ENCODE results near the gene TXNDC15.
A peak's percentile ranks its signal among the peaks of the same experiment; 100 is the strongest.
"Not testable (repeated sequence)": the region's sequence is repeated elsewhere in the genome, so short reads cannot be mapped to it uniquely, and the experiment has no call there.

TXNDC15 gene

DNA sequence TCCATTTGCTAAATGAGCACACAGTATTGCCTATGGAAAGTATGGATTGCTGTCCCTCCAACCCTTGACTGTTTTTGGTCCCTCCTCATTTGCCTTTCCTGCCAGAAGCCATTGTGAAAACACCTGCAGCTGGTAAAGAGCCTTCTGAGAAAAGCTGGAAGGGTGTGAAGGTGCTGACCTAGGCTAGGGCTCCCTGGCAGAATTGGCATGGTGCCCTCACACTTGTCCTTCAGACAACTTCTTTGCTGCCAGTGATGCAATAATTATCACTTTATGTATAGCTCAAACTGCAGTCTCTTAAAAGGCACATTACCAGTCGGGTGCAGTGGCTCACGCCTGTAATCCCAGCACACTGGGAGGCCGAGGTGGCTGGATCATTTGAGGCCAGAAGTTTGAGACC is 4.2 kb downstream of the TXNDC15 start:
- DNase-seq (ENCODE audit: low read depth) = no peak

- no peak for DNase-seq (ENCODE audit: low read depth)
These were observed 5.3 kb downstream of the TXNDC15 start for GRCh38 chr5:134879456-134879855.

DNA sequence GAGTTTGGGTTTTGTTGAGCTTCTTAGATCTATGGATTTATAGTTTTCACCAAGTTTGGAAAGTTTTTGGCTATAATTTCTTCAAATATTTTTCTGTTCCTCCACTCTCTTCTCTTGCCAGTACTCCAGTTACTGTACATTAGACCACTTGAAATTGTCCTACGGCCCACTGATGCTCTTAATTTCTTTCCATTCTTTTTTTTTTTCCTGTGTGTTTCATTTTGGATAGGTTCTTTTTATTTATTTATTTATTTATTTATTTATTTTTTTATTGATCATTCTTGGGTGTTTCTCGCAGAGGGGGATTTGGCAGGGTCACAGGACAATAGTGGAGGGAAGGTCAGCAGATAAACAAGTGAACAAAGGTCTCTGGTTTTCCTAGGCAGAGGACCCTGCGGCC is 6.8 kb downstream of the TXNDC15 start:
- DNase-seq (ENCODE audit: low read depth) = not testable (repeated sequence)

GRCh38 chr5:134881711-134882110 is 7.5 kb downstream of the TXNDC15 start:
- DNase-seq (ENCODE audit: low read depth) = not testable (repeated sequence)

GRCh38 chr5:134887593-134888159 is 13.5 kb downstream of the TXNDC15 start:
- DNase-seq (ENCODE audit: low read depth) = no peak

GRCh38 chr5:134889335-134889734 is 15.2 kb downstream of the TXNDC15 start:
- no peak for DNase-seq (ENCODE audit: low read depth)

- DNase-seq (ENCODE audit: low read depth) = no peak
These were observed 17.3 kb downstream of the TXNDC15 start for GRCh38 chr5:134891473-134891872.

GRCh38 chr5:134892282-134892681 is 18.1 kb downstream of the TXNDC15 start:
- no peak for DNase-seq (ENCODE audit: low read depth)

DNA sequence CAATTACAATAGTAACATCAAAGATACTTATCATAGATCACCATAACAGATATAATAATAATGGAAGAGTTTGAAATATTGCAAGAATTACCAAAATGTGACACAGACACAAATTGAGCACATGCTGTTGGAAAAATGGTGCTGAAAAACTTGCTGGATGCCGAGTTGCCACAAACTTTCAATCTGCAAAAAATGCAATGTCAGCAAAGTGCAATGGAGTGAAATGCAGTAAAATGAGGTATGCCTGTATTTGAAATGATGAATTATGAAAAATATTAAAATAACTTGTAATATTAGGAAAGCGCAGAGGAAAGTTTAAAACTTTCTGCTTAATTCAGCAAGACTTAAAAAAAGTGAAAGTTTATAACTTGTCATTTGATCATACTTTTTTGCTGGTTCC is 18.8 kb downstream of the TXNDC15 start:
- no peak for DNase-seq (ENCODE audit: low read depth)

DNA sequence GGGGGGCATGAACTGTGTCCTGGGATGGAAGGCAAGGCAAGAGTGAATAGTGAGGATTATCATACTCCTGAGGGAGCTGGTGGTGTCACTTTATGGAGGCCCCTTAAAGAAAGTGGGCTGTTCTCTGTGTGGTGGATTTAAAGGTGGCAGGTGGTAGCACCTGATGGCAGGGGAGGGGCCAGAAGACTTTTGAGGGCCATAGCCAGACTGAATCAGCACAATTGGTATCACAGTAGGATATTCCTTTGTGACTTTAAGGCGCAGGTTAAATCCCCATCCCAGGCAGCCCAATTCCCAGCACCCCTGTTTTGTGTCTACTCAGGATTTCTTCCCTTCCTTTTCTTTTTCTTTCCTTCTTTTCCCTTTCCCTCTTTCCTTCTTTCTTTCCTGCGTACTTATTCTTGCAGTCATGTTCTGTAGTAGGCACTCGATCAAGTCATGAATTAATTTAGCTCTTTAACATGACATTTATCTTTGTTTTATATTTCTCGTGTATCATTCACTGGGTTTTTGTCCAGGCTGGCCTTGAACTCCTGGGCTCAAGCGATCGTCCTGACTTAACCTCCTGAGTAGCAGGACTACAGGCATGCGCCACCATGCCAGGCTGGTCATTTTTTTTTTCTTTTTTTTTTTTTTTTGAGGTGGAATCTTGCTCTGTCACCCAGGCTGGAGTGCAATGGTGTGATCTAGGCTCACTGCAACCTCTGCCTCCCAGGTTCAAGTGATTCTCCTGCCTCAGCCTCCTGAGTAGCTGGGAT is 19.8 kb downstream of the TXNDC15 start:
- DNase-seq (ENCODE audit: low read depth) = no peak

GRCh38 chr5:134902071-134902801 is 28.1 kb downstream of the TXNDC15 start:
- DNase-seq (ENCODE audit: low read depth) = no peak

- DNase-seq (ENCODE audit: low read depth) = peak; percentile 74
These were observed 30.6 kb downstream of the TXNDC15 start, which contains the start of gene PCBD2 for GRCh38 chr5:134904610-134905245. TSS of gene PCBD2 (plus strand) at chr5:134905131. CDS start at chr5:134905140, 9 bp downstream.

DNA sequence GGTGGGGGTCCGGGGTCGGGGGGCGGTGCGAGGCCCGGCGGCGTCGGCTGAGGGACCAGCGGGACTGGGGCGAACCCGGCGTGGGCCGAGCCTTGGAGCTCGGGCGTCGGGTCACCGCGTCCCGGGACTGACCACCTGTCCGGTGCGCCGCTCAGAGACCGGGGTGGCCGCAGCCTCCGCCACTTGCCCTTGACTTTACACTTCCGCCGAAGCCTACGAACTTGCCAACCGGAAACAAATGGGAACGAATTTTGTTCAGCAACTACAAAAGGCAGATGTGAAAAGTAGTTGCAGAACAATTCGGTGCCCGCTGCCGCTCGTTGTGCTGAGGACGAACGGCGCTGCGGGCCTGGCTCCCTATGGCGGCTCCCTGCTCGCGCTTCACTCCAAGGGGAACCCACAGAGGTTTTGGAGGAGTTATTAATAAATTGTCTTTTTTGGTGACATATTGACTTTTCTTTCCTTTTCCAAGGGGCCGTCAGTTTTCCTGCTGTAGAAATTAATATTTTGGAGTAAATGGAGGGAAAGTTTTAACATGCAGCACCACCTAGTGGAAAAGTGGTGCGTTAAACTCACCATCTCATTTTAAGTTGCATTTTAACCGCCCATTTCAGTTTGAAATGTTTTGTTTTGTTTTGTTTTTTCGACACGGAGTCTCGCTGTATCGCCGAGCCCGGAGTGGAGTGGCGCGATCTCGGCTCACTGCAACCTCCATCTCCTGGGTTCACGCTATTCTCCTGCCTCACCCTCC is 31.2 kb downstream of the TXNDC15 start:
- DNase-seq (ENCODE audit: low read depth) = peak; percentile 31

- no peak for DNase-seq (ENCODE audit: low read depth)
These were observed 32.6 kb downstream of the TXNDC15 start for GRCh38 chr5:134906811-134907210.

- not testable (repeated sequence) for DNase-seq (ENCODE audit: low read depth)
These were observed 36.6 kb downstream of the TXNDC15 start for GRCh38 chr5:134910752-134911151.

DNA sequence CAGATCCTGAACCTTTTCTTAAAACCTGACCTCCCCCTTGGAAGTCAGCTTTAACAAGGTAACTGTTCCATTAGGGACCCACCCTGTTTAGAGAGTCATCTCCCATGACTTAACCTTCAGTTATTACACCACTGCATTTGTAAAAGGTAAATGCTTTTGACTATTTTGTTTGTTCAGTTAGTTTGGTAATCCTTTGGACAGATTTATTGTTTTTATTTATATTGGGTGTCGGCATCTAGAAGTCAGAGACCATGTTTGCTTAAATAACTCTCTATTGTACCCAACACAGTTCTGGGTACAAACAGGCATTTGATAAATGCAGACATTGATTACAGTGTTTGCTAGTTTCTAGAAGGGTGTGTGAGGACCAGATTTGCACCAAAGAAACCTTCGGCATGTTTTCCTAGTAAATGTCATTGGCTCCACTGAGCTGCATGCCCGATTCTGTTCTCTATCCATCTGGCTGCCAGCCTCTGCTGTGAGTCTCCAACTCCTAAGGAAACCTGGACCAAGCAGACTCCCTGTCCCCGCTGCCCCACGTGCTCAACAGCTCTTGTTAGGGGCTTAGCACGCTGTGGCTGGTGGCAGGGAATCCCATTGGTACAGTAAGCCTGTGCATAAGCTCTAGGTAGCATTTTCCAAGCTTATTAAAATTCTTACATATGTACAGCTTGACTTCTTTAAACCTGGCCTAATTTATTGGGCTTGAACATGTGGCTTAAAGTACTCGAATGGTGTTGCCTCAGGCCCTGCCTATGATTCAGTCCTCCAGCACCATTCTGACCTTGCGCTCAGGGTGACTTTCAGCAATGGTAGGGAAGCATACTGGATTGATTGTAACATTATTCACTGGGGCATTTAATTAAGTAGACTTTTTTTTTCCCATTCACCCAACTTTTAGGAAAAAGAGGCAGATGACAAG is 37.4 kb downstream of the TXNDC15 start:
- no peak for DNase-seq (ENCODE audit: low read depth)

- no peak for DNase-seq (ENCODE audit: low read depth)
These were observed 39.1 kb downstream of the TXNDC15 start for GRCh38 chr5:134913254-134913653.

- DNase-seq (ENCODE audit: low read depth) = no peak
These were observed 39.6 kb downstream of the TXNDC15 start for GRCh38 chr5:134913795-134914194.

GRCh38 chr5:134917070-134917815 is 43.1 kb downstream of the TXNDC15 start:
- DNase-seq (ENCODE audit: low read depth) = no peak

DNA sequence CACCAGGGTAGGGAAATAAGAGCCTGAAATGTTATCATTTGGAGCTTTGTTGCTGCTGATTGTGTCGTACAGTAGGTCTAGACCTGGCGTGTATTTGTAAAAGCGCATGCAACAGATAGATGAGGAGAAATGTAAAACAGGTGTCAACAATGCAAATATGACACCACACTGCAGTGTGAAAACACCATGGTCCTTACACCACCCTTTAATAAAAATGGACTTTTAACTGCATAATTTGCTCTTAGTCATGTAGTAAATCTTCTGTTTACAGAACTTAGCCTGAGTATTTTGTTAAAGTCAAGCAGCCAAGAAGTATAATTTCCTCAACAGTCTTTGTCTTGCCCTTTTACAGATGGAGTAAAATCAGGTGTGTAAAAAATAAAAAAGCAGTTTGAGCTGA is 44.7 kb downstream of the TXNDC15 start:
- DNase-seq (ENCODE audit: low read depth) = no peak
